Measurements from ENCODE around the gene SMPD2. TPM values are rescaled to one million over a fixed set of nuclear protein-coding genes. Genes with fewer than 3 reads are reported as not detected.

The SMPD2 gene
- total and polyA plus RNA-seq, 2 donors (not counting 1 experiment from before 2014, with no cell fraction given), result 35.7 to 43.9 TPM

DNA sequence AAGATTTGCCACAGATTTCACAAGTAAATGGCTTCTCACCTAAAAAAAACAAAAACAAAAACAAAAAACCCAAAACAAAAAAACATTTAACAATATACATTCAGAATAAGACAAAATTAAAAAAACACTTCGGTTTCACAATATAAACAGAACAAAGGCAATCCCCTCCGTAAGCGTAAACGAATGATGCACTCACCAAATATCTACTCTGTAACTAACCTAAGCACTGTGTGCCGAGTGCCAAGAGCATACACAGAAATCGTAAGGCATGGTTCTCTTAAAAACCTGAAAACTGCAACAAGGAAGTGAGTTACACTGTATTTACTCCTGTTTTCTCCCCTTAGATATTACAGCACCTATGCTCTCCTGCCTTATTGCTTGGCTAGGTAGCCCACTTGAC lies 27.2 kb downstream of the SMPD2 start:
- intact Hi-C loops (cut with micrococcal nuclease), result no loop called here
- no peaks in the 10 kb centered on the region for H3K9me3 Mint-ChIP-seq (ENCODE audit: insufficient read depth)
- Histone ChIP-seq H3K27me3 (replicated peaks in 1 of 4; ENCODE audit: control extremely low read depth in 1 of 4, control insufficient read depth in 3 of 4, insufficient read depth in 4 of 4, low read length in 3 of 4) (no peaks in the 10 kb centered on the region), H3K4me1 (ENCODE audit: control insufficient read depth in 2 of 2, insufficient read depth in 2 of 2, low read length in 2 of 2) (peaks cover 14 to 19% of the 10 kb centered on the region in 2 donors), H3K9ac (ENCODE audit: low read length) (no peak overlapping the region), H3K79me2 (ENCODE audit: control insufficient read depth, insufficient read depth, low read length) (peaks cover 82% of the 10 kb centered on the region), H3K4me2 (replicated peaks; ENCODE audit: low read depth, low read length, poor library complexity, severe bottlenecking) (no peak overlapping the region), H3K27ac (ENCODE audit: low read length in 2 of 2) (no peak overlapping the region), H3K9me3 (ENCODE audit: control extremely low read depth in 1 of 3, control insufficient read depth in 2 of 3, insufficient read depth in 1 of 3, low read length in 2 of 3) (no peaks in the 10 kb centered on the region), H3K4me3 (ENCODE audit: control extremely low read depth in 1 of 5, extremely low read depth in 1 of 5, insufficient read depth in 1 of 5, low read depth in 2 of 5, low read length in 4 of 5) (no peak overlapping the region), H2AFZ (ENCODE audit: insufficient read depth, low read depth, low read length, poor library complexity, severe bottlenecking) (no peak overlapping the region), H3K36me3 (replicated peaks in 1 of 2; ENCODE audit: control extremely low read depth in 1 of 2, control insufficient read depth in 1 of 2, extremely low read depth in 1 of 2, insufficient read depth in 2 of 2, low read length in 1 of 2) (peaks cover 0 to 89% of the 10 kb centered on the region in 2 experiments), H4K20me1 (ENCODE audit: control insufficient read depth, insufficient read depth, low read length, poor library complexity, severe bottlenecking) (peaks cover 54% of the 10 kb centered on the region)
- no peak for TF ChIP-seq EZH2 (IDR thresholded peaks at IDR 0.05; ENCODE audit: borderline replicate concordance, insufficient read depth, low read depth, low read length, poor library complexity, severe bottlenecking)
- TF ChIP-seq, protein P1, sequence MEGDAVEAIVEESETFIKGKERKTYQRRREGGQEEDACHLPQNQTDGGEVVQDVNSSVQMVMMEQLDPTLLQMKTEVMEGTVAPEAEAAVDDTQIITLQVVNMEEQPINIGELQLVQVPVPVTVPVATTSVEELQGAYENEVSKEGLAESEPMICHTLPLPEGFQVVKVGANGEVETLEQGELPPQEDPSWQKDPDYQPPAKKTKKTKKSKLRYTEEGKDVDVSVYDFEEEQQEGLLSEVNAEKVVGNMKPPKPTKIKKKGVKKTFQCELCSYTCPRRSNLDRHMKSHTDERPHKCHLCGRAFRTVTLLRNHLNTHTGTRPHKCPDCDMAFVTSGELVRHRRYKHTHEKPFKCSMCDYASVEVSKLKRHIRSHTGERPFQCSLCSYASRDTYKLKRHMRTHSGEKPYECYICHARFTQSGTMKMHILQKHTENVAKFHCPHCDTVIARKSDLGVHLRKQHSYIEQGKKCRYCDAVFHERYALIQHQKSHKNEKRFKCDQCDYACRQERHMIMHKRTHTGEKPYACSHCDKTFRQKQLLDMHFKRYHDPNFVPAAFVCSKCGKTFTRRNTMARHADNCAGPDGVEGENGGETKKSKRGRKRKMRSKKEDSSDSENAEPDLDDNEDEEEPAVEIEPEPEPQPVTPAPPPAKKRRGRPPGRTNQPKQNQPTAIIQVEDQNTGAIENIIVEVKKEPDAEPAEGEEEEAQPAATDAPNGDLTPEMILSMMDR (IDR thresholded peaks at IDR 0.05), result no peak
- H3K27ac Mint-ChIP-seq, result no peak overlapping the region
- no peak for DNase-seq
- H3K4me3 Mint-ChIP-seq, result no peak overlapping the region
- WGBS (ENCODE audit: insufficient coverage), result 98% methylated on average over 6 of the region's 6 CpGs
- ChIA-PET POLR2A (no interaction called here), CTCF (no interaction called here)
- no peaks in the 10 kb centered on the region for H3K27me3 Mint-ChIP-seq
- ATAC-seq (ENCODE audit: low read depth), result no peak
- H3K4me1 Mint-ChIP-seq, result peaks cover 52% of the 10 kb centered on the region

DNA sequence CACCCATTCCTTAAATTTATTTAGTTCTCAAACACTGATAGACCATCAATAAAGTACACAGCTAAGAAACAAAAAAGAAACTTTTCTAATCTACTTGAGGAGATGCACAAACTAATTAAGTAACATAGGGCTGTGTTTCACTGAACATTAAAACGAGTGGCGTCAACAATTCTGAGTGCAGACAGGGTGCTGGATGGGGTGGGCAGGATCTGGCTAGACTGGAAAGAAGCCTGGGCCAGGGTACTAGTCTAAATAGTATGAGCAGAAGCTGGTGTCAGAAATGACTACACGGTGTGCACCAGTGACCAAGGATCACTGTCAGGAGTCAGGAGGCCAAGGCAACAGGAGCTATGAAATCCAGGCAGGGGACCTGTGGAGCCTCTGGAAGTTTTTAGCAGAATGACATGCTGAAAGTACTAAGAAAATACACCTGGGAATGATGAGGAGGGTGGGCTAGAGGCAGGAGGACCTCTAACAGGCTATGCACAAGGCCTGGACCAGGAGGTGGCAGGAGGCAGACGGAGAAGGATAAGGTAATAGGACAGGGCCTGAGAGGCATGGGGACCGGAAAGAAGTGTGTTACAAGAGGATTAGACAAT lies 29.2 kb downstream of the SMPD2 start:
- Histone ChIP-seq H3K9me3 (ENCODE audit: control extremely low read depth in 1 of 3, control insufficient read depth in 2 of 3, insufficient read depth in 1 of 3, low read length in 2 of 3) (no peaks in the 10 kb centered on the region), H3K9ac (ENCODE audit: low read length) (no peak overlapping the region), H3K27me3 (replicated peaks in 1 of 4; ENCODE audit: control extremely low read depth in 1 of 4, control insufficient read depth in 3 of 4, insufficient read depth in 4 of 4, low read length in 3 of 4) (no peaks in the 10 kb centered on the region), H3K4me1 (ENCODE audit: control insufficient read depth in 2 of 2, insufficient read depth in 2 of 2, low read length in 2 of 2) (peaks cover 20% of the 10 kb centered on the region in 2 donors), H3K4me2 (replicated peaks; ENCODE audit: low read depth, low read length, poor library complexity, severe bottlenecking) (no peak overlapping the region), H4K20me1 (ENCODE audit: control insufficient read depth, insufficient read depth, low read length, poor library complexity, severe bottlenecking) (peaks cover 58% of the 10 kb centered on the region), H3K79me2 (ENCODE audit: control insufficient read depth, insufficient read depth, low read length) (peaks cover 88% of the 10 kb centered on the region), H3K4me3 (ENCODE audit: control extremely low read depth in 1 of 5, extremely low read depth in 1 of 5, insufficient read depth in 1 of 5, low read depth in 2 of 5, low read length in 4 of 5) (no peak overlapping the region), H3K36me3 (replicated peaks in 1 of 2; ENCODE audit: control extremely low read depth in 1 of 2, control insufficient read depth in 1 of 2, extremely low read depth in 1 of 2, insufficient read depth in 2 of 2, low read length in 1 of 2) (peaks cover 0 to 90% of the 10 kb centered on the region in 2 experiments), H3K27ac (ENCODE audit: low read length in 2 of 2) (no peak overlapping the region), H2AFZ (ENCODE audit: insufficient read depth, low read depth, low read length, poor library complexity, severe bottlenecking) (no peak overlapping the region)
- ATAC-seq (ENCODE audit: low read depth) (no peak), DNase-seq (no peak)
- CTCF ChIA-PET, result interaction anchor here (1.0 to 2.3 kb wide), 2 partner anchors 10 to 14 kb away, joined by 4 to 5 read pairs; partner anchors contain the start of gene MICAL1
- TF ChIP-seq, protein P1 (IDR thresholded peaks at IDR 0.05), result no peak
- TF ChIP-seq EZH2 (IDR thresholded peaks at IDR 0.05; ENCODE audit: borderline replicate concordance, insufficient read depth, low read depth, low read length, poor library complexity, severe bottlenecking), result no peak
- peak overlapping the region; percentile 42 for H3K27ac Mint-ChIP-seq
- 100% methylated on average over 3 of the region's 5 CpGs for WGBS (ENCODE audit: insufficient coverage)
- intact Hi-C loops (cut with micrococcal nuclease), result no loop called here
- POLR2A ChIA-PET, result no interaction called here
- no peaks in the 10 kb centered on the region for H3K27me3 Mint-ChIP-seq
- no peak overlapping the region for H3K4me3 Mint-ChIP-seq
- peaks cover 55% of the 10 kb centered on the region for H3K4me1 Mint-ChIP-seq
- H3K9me3 Mint-ChIP-seq (ENCODE audit: insufficient read depth), result no peaks in the 10 kb centered on the region
